Esophagus muscularis mucosa (tissue), 3 donors: ENCODE data around the gene VEGFC.

Source experiments
- CTCF ChIP-seq, 3 experiments: fragments of 200-600 bp in 2 of 3; fragments of 450-650 bp in 1 of 3; sonication (generic) in 2 of 3; IDR thresholded peaks; one replicate each; pipeline ENCODE4 v1.5.1; 2017 to 2019; ENCODE audit warnings: antibody characterized with exemption in 3 of 3, mild to moderate bottlenecking in 2 of 3, moderate library complexity in 1 of 3
- POLR2A ChIP-seq: fragments of 450-650 bp; IDR thresholded peaks from one replicate; pipeline ENCODE4 v1.6.1; 2017; ENCODE audit warnings: antibody characterized with exemption, moderate library complexity, mild to moderate bottlenecking, low read depth
- POLR2AphosphoS5 ChIP-seq, 2 donors: sonication (generic); formaldehyde crosslinking; IDR thresholded peaks; one replicate each; pipeline ENCODE4 v1.6.1; 2017; ENCODE audit warnings: antibody characterized with exemption in 2 of 2

DNA sequence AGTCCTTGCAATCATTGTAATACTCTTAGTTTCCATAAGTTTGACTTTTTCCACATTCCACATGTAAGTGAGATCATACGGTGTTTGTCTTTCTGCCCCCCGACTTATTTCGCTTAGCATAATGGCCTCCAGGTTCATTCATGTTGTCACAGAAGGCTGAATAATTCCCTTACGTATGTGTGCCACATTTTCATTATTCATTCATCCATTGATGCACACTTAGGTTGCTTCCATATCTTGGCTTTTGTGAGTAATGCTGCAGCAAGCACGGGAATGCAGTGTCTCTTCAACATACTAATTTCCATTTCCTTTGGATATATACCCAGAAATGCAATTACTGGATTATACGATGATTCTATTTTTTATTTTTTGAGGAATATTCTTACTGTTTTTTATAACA is 22.0 kb upstream of the VEGFC start:
- TF ChIP-seq CTCF (IDR thresholded peaks at IDR 0.05) = no peak
- TF ChIP-seq POLR2AphosphoS5 (IDR thresholded peaks at IDR 0.05) = no peak
- TF ChIP-seq POLR2A = no peak
